Measurements from ENCODE around the gene TMEM255A.

The TMEM255A gene

GRCh38 chrX:120308959-120309872 is 2.0 kb downstream of the TMEM255A start:
- in situ Hi-C loops (cut with HindIII; ENCODE audit: low sequenced_read_pairs): no loop called here
- TF ChIP-seq CTCF (IDR thresholded peaks at IDR 0.05; ENCODE audit: low read depth, low read length): peak; percentile 50
- H3K4me3 ChIP-seq (ENCODE audit: low read depth, low read length): peak overlapping the region; percentile 19

GRCh38 chrX:120308558-120308957 is 2.7 kb downstream of the TMEM255A start:
- DNase-seq (ENCODE audit: low read depth, low spot score): peak; percentile 2
- H3K4me3 ChIP-seq (ENCODE audit: low read depth, low read length): no peak overlapping the region
- TF ChIP-seq CTCF (IDR thresholded peaks at IDR 0.05; ENCODE audit: low read depth, low read length): peak; percentile 10
- in situ Hi-C loops (cut with HindIII; ENCODE audit: low sequenced_read_pairs): no loop called here

More at GRCh38 chrX:120308959-120309872, 2.0 kb downstream of the TMEM255A start:
- peak; percentile 54 for DNase-seq (ENCODE audit: low read depth, low spot score)

- no peak overlapping the region for H3K4me3 ChIP-seq (ENCODE audit: low read depth, low read length)
- in situ Hi-C loops (cut with HindIII; ENCODE audit: low sequenced_read_pairs): no loop called here
- DNase-seq (ENCODE audit: low read depth, low spot score): no peak
- no peak for TF ChIP-seq CTCF (IDR thresholded peaks at IDR 0.05; ENCODE audit: low read depth, low read length)
Observed at GRCh38 chrX:120306630-120307029, 4.6 kb downstream of the TMEM255A start.

GRCh38 chrX:120305531-120306141 is 5.6 kb downstream of the TMEM255A start:
- DNase-seq (ENCODE audit: low read depth, low spot score): peak; percentile 4
- TF ChIP-seq CTCF (IDR thresholded peaks at IDR 0.05; ENCODE audit: low read depth, low read length): no peak
- in situ Hi-C loops (cut with HindIII; ENCODE audit: low sequenced_read_pairs): no loop called here
- no peak overlapping the region for H3K4me3 ChIP-seq (ENCODE audit: low read depth, low read length)

GRCh38 chrX:120304256-120304655 is 7.0 kb downstream of the TMEM255A start:
- H3K4me3 ChIP-seq (ENCODE audit: low read depth, low read length): no peak overlapping the region
- no peak for DNase-seq (ENCODE audit: low read depth, low spot score)
- TF ChIP-seq CTCF (IDR thresholded peaks at IDR 0.05; ENCODE audit: low read depth, low read length): no peak
- in situ Hi-C loops (cut with HindIII; ENCODE audit: low sequenced_read_pairs): no loop called here

- no peak for TF ChIP-seq CTCF (IDR thresholded peaks at IDR 0.05; ENCODE audit: low read depth, low read length)
- no peak for DNase-seq (ENCODE audit: low read depth, low spot score)
- in situ Hi-C loops (cut with HindIII; ENCODE audit: low sequenced_read_pairs): no loop called here
- H3K4me3 ChIP-seq (ENCODE audit: low read depth, low read length): no peak overlapping the region
Observed at GRCh38 chrX:120302434-120302833, 8.8 kb downstream of the TMEM255A start.

Measured in astrocyte of the spinal cord (primary cell).